Panc1 (cell line): Measurements from ENCODE around the gene C10orf105. TPM values are rescaled to one million over a fixed set of nuclear protein-coding genes. Genes with fewer than 3 reads are reported as not detected.

Experiments used
- ATAC-seq: fragments of 200-7000 bp; cut with Tn5 transposase; 2 replicates; pipeline ENCODE4 v1.9.1; 2020; ENCODE audit warnings: mild to moderate bottlenecking, moderate library complexity
- BruUV-seq: library from RNA; stranded (reverse); fragments of 400-500 nt; replicated peaks from 2 replicates; lab custom pipeline; 2021; lab: Mats Ljungman, UMichigan
- CTCF ChIA-PET: fragments of 300-600 bp; sonication (Branson Sonifier 250); formaldehyde crosslinking; loops from one replicate; lab custom pipeline; 2022; ENCODE audit warnings: antibody characterized with exemption; lab: Charles Lee
- POLR2A ChIA-PET: fragments of 300-600 bp; sonication (Branson Sonifier 250); formaldehyde crosslinking; loops from one replicate; lab custom pipeline; 2022; ENCODE audit warnings: antibody characterized with exemption; lab: Charles Lee
- DNase-seq: peaks from one replicate; pipeline ENCODE4 v3.0.0-alpha.2; 2010; ENCODE audit warnings: low read depth, low spot score
- H3K27ac ChIP-seq: 2 replicates; pipeline ENCODE4 v1.5.1; 2011; ENCODE audit warnings: mild to moderate bottlenecking, low read length, inconsistent platforms
- H3K27me3 ChIP-seq: fragments of 200-500 bp; sonication (Bioruptor generic); 2 replicates; pipeline ENCODE4 v1.6.0; 2014; ENCODE audit warnings: low read length, inconsistent platforms; ENCODE audit not compliant: control insufficient read depth, insufficient read depth
- H3K36me3 ChIP-seq: fragments of 200-500 bp; sonication (Bioruptor generic); 2 replicates; pipeline ENCODE4 v1.5.1; 2014; ENCODE audit warnings: inconsistent platforms, mild to moderate bottlenecking, low read length, moderate library complexity; ENCODE audit not compliant: control insufficient read depth, insufficient read depth
- H3K4me1 ChIP-seq: 2 replicates; pipeline ENCODE4 v1.5.1; 2011; ENCODE audit warnings: inconsistent platforms, mild to moderate bottlenecking, low read length, moderate library complexity; ENCODE audit not compliant: control insufficient read depth, insufficient read depth
- H3K4me3 ChIP-seq, 2 experiments: 2 replicates each; pipeline ENCODE4 v1.5.1; 2011 to 2012; ENCODE audit warnings: low read depth in 2 of 2, low read length in 2 of 2, mild to moderate bottlenecking in 2 of 2, inconsistent platforms in 1 of 2, moderate library complexity in 1 of 2
- H3K9me3 ChIP-seq: fragments of 200-500 bp; sonication (Bioruptor generic); 2 replicates; pipeline ENCODE4 v1.5.1; 2014; ENCODE audit warnings: low read depth, mild to moderate bottlenecking, inconsistent platforms, low read length, moderate library complexity; ENCODE audit not compliant: control insufficient read depth, insufficient read depth
- CTCF ChIP-seq: fragments of 450-650 bp; IDR thresholded peaks from 2 replicates; pipeline ENCODE4 v1.5.1; 2017; ENCODE audit warnings: mild to moderate bottlenecking
- POLR2AphosphoS5 ChIP-seq: IDR thresholded peaks from 2 replicates; pipeline ENCODE4 v1.6.1; 2012; ENCODE audit warnings: mild to moderate bottlenecking, low read depth, low read length, moderate library complexity
- REST ChIP-seq, 2 experiments: IDR thresholded peaks; 2 replicates each; pipeline ENCODE4 v1.6.1; 2011 to 2012; ENCODE audit warnings: low read depth in 2 of 2, control low read depth in 1 of 2, low read length in 1 of 2, mild to moderate bottlenecking in 1 of 2, moderate library complexity in 1 of 2; ENCODE audit not compliant: insufficient read depth in 1 of 2
- SIN3A ChIP-seq: IDR thresholded peaks from 2 replicates; pipeline ENCODE4 v1.6.1; 2012; ENCODE audit warnings: low read depth, mild to moderate bottlenecking, low read length, moderate library complexity, borderline replicate concordance; ENCODE audit not compliant: insufficient read depth
- TCF7L2 ChIP-seq: IDR thresholded peaks from 2 replicates; pipeline ENCODE4 v1.6.1; 2011; ENCODE audit warnings: mild to moderate bottlenecking, low read depth, low read length, inconsistent platforms
- in situ Hi-C: cut with HindIII; loops from 2 replicates; pipeline ENCODE4 v1.10.0; 2016; ENCODE audit warnings: low sequenced_read_pairs, low pct_unique_long_range_greater_than_20kb
- intact Hi-C: fragments of 100-400 bp; cut with micrococcal nuclease; formaldehyde crosslinking; loops from one replicate; pipeline ENCODE4 v1.10.0; 2022; ENCODE audit not compliant: unreplicated experiment
- total RNA-seq: library from RNA; stranded (reverse); gene quantifications from one replicate; pipeline ENCODE4 v1.2.1, GENCODE V29; 2021; ENCODE audit not compliant: unreplicated experiment

The C10orf105 gene
- total RNA-seq, 1 experiment from 2014 or later = not detected

- Histone ChIP-seq H3K36me3 (no peaks in the 10 kb centered on the region), H3K27me3 (no peaks in the 10 kb centered on the region), H3K27ac (no peak overlapping the region), H3K4me3 (no peak overlapping the region), H3K4me1 (no peaks in the 10 kb centered on the region), H3K9me3 (no peaks in the 10 kb centered on the region)
- ChIA-PET POLR2A (no interaction called here), CTCF (no interaction called here)
- ATAC-seq (no peak), DNase-seq (no peak)
- no peak for TF ChIP-seq POLR2AphosphoS5
- no peak for TF ChIP-seq SIN3A
- TF ChIP-seq TCF7L2 = no peak
- TF ChIP-seq REST (IDR thresholded peaks at IDR 0.05; ENCODE audit: insufficient read depth in 1 of 2, low read depth in 2 of 2, low read length in 1 of 2) = no peak
- no TSS peak for BruUV-seq
- in situ Hi-C loops (no loop called here), intact Hi-C loops (no loop called here)
Observed at GRCh38 chr10:71747551-71748523, 28.3 kb upstream of the C10orf105 start.

- ATAC-seq (no peak), DNase-seq (no peak)
- Histone ChIP-seq H3K4me3 (no peak overlapping the region), H3K9me3 (no peaks in the 10 kb centered on the region), H3K27ac (no peak overlapping the region), H3K4me1 (no peaks in the 10 kb centered on the region), H3K27me3 (no peaks in the 10 kb centered on the region), H3K36me3 (no peaks in the 10 kb centered on the region)
- TF ChIP-seq TCF7L2 (no peak), SIN3A (no peak), REST (IDR thresholded peaks at IDR 0.05; ENCODE audit: insufficient read depth in 1 of 2, low read depth in 2 of 2, low read length in 1 of 2) (no peak), CTCF (no peak), POLR2AphosphoS5 (no peak)
- no TSS peak for BruUV-seq
- CTCF ChIA-PET = no interaction called here
- POLR2A ChIA-PET = no interaction called here
- intact Hi-C loops (no loop called here), in situ Hi-C loops (no loop called here)
Observed at GRCh38 chr10:71747039-71747531, 27.5 kb upstream of the C10orf105 start.
